SK-N-SH (cell line): ENCODE results near the gene MSX1. TPM values are rescaled to one million over a fixed set of nuclear protein-coding genes. Genes with fewer than 3 reads are reported as not detected.
A peak's percentile ranks its signal among the peaks of the same experiment; 100 is the strongest.

Experiments
- CTCF ChIA-PET: fragments of 300-600, 350-600 bp; formaldehyde crosslinking; extraction: SDS; loops from one replicate; lab custom pipeline; 2021; lab: Yijun Ruan, JAX
- POLR2A ChIA-PET: fragments of 350-600 bp; sonication (Branson Sonifier 250); formaldehyde crosslinking; extraction: SDS; loops from one replicate; lab custom pipeline; 2020; ENCODE audit warnings: antibody characterized with exemption, inconsistent platforms; lab: Yijun Ruan, JAX
- DNase-seq: peaks from one replicate; pipeline ENCODE4 v3.0.0; 2012
- H2AFZ ChIP-seq: fragments of 200-600 bp; sonication (generic); 2 replicates; pipeline ENCODE4 v1.8.1; 2016; ENCODE audit warnings: antibody characterized with exemption, mild to moderate bottlenecking, low read depth
- H3F3A ChIP-seq: fragments of 200-600 bp; sonication (generic); replicated peaks from 2 replicates; pipeline ENCODE3; 2016; ENCODE audit warnings: antibody characterized with exemption, mild to moderate bottlenecking; ENCODE audit not compliant: insufficient read depth
- H3K27ac ChIP-seq, 2 experiments: fragments of 200-500 bp in 1 of 2; fragments of 200-600 bp in 1 of 2; sonication (Bioruptor generic) in 1 of 2; sonication (generic), shearing (Covaris generic) in 1 of 2; 2 replicates each; pipeline versions ENCODE4 v1.5.1 to v1.6.1; 2014 to 2016; ENCODE audit warnings: low read depth in 2 of 2, inconsistent platforms in 1 of 2, low read length in 1 of 2, mild to moderate bottlenecking in 1 of 2, mixed read lengths in 1 of 2
- H3K27me3 ChIP-seq: fragments of 200-600 bp; sonication (generic), shearing (Covaris generic); 2 replicates; pipeline ENCODE4 v1.6.1; 2016; ENCODE audit warnings: mixed run types; ENCODE audit not compliant: insufficient read depth
- H3K36me3 ChIP-seq, 2 experiments: fragments of 200-500 bp in 1 of 2; fragments of 200-600 bp in 1 of 2; sonication (Bioruptor generic) in 1 of 2; sonication (generic) in 1 of 2; replicated peaks in 1 of 2; 2 replicates each; pipeline versions ENCODE3 to v1.5.1; 2014 to 2016; ENCODE audit warnings: low read length in 1 of 2, mild to moderate bottlenecking in 1 of 2; ENCODE audit not compliant: insufficient read depth in 2 of 2, control insufficient read depth in 1 of 2
- H3K4me1 ChIP-seq, 2 experiments: fragments of 200-500 bp in 1 of 2; fragments of 200-600 bp in 1 of 2; sonication (Bioruptor generic) in 1 of 2; sonication (generic), shearing (Covaris generic) in 1 of 2; 2 replicates each; pipeline versions ENCODE4 v1.5.1 to v1.6.1; 2014 to 2016; ENCODE audit warnings: low read depth in 1 of 2, low read length in 1 of 2, mixed run types in 1 of 2; ENCODE audit not compliant: insufficient read depth in 2 of 2, control insufficient read depth in 1 of 2
- H3K4me2 ChIP-seq: fragments of 200-600 bp; sonication (generic), shearing (Covaris generic); 2 replicates; pipeline ENCODE4 v1.6.1; 2017; ENCODE audit warnings: mixed run types
- H3K4me3 ChIP-seq, 2 experiments: fragments of 200-500 bp in 1 of 2; fragments of 200-600 bp in 1 of 2; sonication (Bioruptor generic) in 1 of 2; sonication (generic), shearing (Covaris generic) in 1 of 2; 2 replicates each; pipeline versions ENCODE4 v1.5.1 to v1.8.1; 2014 to 2016; ENCODE audit warnings: low read depth in 2 of 2, inconsistent platforms in 1 of 2, low read length in 1 of 2, mild to moderate bottlenecking in 1 of 2, mixed read lengths in 1 of 2, moderate library complexity in 1 of 2
- H3K79me2 ChIP-seq: fragments of 200-600 bp; sonication (generic); 2 replicates; pipeline ENCODE4 v1.8.1; 2017; ENCODE audit warnings: mild to moderate bottlenecking; ENCODE audit not compliant: insufficient read depth
- H3K9ac ChIP-seq: fragments of 200-600 bp; sonication (generic); 2 replicates; pipeline ENCODE4 v1.6.1; 2017; ENCODE audit warnings: mixed run types
- H3K9me2 ChIP-seq: fragments of 200-600 bp; sonication (generic); 2 replicates; pipeline ENCODE4 v1.6.1; 2017; ENCODE audit warnings: mixed run types
- H3K9me3 ChIP-seq: fragments of 200-600 bp; sonication (generic); 2 replicates; pipeline ENCODE4 v1.6.1; 2017; ENCODE audit warnings: mixed run types, mild to moderate bottlenecking, moderate library complexity
- H4K20me1 ChIP-seq: fragments of 200-600 bp; sonication (generic); 2 replicates; pipeline ENCODE4 v1.6.1; 2017; ENCODE audit warnings: mild to moderate bottlenecking, mixed run types; ENCODE audit not compliant: insufficient read depth
- EP300 ChIP-seq, 2 experiments: IDR thresholded peaks; 2 replicates each; pipeline versions ENCODE4 v1.4.0 to v1.6.1; 2012; ENCODE audit warnings: borderline replicate concordance in 1 of 2, low read depth in 1 of 2, low read length in 1 of 2
- EZH2phosphoT487 ChIP-seq: fragments of 200-600 bp; sonication (generic); IDR thresholded peaks from 2 replicates; pipeline ENCODE4 v1.6.1; 2017; ENCODE audit warnings: low read depth, mixed run types, mild to moderate bottlenecking, antibody characterized with exemption, moderate library complexity, borderline replicate concordance
- GABPA ChIP-seq: IDR thresholded peaks from 2 replicates; pipeline ENCODE4 v1.4.0; 2012; ENCODE audit warnings: low read depth, mild to moderate bottlenecking
- JUND ChIP-seq: IDR thresholded peaks from 2 replicates; pipeline ENCODE4 v1.4.0; 2012
- RCOR1 ChIP-seq: fragments of 150-350 bp; IDR thresholded peaks from 2 replicates; pipeline ENCODE4 v1.6.1; 2017; ENCODE audit warnings: antibody characterized with exemption, low read length
- RXRA ChIP-seq: IDR thresholded peaks from 2 replicates; pipeline ENCODE4 v1.4.0; 2012; ENCODE audit warnings: low read depth, mild to moderate bottlenecking, borderline replicate concordance
- WGBS: methylation state at CpG from one replicate; pipeline ENCODE4 v1.1.6; 2017; ENCODE audit warnings: low lambda C conversion rate; 5-methylcytosine and 5-hydroxymethylcytosine counted together
- polyA plus RNA-seq, 3 experiments: library from polyadenylated mRNA; depleted of rRNA; stranded (reverse); fragments of >200 nt; gene quantifications; 2 replicates each; pipeline ENCODE4 v1.2.3, GENCODE V29; 2012
- TF ChIP-seq, protein P1 (sequence below): IDR thresholded peaks from 2 replicates; pipeline ENCODE4 v1.6.1; 2012; ENCODE audit warnings: mild to moderate bottlenecking, low read depth, low read length, moderate library complexity
- TF ChIP-seq, protein P2 (sequence below): IDR thresholded peaks from 2 replicates; pipeline ENCODE4 v1.4.0; 2012; ENCODE audit warnings: low read depth, borderline replicate concordance

The MSX1 gene
- polyA plus RNA-seq, 1 of the 3 experiments (the other 2 are of a cell fraction): 2.1 TPM

DNA sequence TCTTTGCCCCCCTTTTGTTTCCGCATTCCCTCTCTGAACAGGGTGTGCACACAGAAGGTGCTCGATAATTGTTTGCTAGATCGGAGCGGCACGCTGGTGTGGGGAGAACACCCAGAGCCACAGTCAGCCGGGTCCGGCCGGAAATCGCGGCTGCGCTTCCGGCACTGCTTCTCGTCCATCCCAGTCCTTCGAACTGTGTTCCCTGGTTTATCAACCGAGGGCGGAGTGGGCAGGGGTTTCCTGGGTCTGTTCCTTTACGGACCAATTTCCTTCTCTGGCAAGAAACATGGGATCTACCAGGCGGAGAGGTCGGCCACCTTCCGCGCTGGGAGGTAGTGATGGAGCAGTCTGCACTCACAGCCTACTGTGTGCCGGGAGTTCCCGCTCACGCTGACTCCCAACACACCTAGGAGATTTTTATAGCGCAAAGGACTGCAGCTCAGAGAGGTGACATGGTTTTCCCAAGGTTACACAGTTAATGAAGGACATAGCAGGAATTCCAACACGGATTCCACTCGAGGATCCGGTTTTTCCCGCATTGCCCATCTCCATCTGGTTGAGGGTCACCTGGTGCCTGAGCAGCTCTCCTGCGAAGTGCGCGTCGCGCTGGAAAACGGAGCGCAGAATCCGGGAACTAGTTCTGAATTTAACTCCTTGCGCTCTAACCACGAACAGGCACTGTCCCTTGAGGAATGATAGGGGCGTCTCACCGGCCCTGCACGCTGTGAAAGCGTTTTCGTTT lies 6.8 kb downstream of the MSX1 start:
- Histone ChIP-seq H3K4me2 (peak overlapping the region; percentile 69), H3K4me3 (peak overlapping the region; percentile 19 to 52)
- 14% methylated on average over 33 of the region's 44 CpGs for WGBS

DNA sequence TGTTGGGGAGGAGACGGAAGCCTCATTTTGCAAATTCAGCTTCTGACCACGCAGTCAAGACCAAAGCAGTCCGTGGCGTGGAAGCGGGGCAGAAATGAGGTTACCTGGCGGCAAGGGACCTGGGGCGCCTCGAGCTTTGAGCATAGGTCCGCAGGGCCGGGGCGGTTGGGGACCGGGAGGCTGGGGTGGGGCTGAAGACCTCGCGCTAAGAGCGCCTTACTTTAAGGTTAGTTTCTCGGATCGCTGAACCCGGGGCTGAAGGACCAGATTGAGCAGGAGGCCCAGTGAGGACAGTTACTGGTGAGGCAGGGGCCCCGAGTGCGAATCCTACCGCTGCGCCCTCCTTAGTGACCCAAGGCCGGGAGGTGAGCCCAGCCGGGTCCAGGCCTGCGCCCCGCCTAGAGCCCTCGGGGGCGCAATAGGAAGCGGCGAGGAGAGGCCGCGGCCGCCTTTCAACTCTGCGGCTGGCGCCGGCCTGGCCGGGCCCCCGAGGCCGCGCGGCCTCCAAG lies 7.5 kb downstream of the MSX1 start:
- H3K27ac ChIP-seq: no peak overlapping the region
- H3K27me3 ChIP-seq: peaks cover 95% of the 10 kb centered on the region
- peak; percentile 51 for DNase-seq
- WGBS: 46% methylated on average over 5 of the region's 41 CpGs
- H3K4me1 ChIP-seq: peaks cover 0 to 3% of the 10 kb centered on the region in 2 experiments; a peak in 1 of 4 replicates
- H3K36me3 ChIP-seq: no peaks in the 10 kb centered on the region
- H3K4me3 ChIP-seq: peak overlapping the region in 1 of 2 experiments; percentile 12; a peak in 1 of 4 replicates
- peak overlapping the region; percentile 69 for H3K4me2 ChIP-seq
- peaks cover 13% of the 10 kb centered on the region; the same call in 1 of the 2 replicates for H4K20me1 ChIP-seq
- ChIA-PET POLR2A (no interaction called here), CTCF (interaction anchor here (0.6 to 2.7 kb wide), 8 partner anchors 8 to 379 kb away, joined by 3 to 9 read pairs (median 3); no protein-coding TSS in a partner anchor)
- H2AFZ ChIP-seq: no peak overlapping the region
- no peaks in the 10 kb centered on the region for H3K79me2 ChIP-seq
- no peaks in the 10 kb centered on the region for H3K9me3 ChIP-seq
- TF ChIP-seq, protein P1, sequence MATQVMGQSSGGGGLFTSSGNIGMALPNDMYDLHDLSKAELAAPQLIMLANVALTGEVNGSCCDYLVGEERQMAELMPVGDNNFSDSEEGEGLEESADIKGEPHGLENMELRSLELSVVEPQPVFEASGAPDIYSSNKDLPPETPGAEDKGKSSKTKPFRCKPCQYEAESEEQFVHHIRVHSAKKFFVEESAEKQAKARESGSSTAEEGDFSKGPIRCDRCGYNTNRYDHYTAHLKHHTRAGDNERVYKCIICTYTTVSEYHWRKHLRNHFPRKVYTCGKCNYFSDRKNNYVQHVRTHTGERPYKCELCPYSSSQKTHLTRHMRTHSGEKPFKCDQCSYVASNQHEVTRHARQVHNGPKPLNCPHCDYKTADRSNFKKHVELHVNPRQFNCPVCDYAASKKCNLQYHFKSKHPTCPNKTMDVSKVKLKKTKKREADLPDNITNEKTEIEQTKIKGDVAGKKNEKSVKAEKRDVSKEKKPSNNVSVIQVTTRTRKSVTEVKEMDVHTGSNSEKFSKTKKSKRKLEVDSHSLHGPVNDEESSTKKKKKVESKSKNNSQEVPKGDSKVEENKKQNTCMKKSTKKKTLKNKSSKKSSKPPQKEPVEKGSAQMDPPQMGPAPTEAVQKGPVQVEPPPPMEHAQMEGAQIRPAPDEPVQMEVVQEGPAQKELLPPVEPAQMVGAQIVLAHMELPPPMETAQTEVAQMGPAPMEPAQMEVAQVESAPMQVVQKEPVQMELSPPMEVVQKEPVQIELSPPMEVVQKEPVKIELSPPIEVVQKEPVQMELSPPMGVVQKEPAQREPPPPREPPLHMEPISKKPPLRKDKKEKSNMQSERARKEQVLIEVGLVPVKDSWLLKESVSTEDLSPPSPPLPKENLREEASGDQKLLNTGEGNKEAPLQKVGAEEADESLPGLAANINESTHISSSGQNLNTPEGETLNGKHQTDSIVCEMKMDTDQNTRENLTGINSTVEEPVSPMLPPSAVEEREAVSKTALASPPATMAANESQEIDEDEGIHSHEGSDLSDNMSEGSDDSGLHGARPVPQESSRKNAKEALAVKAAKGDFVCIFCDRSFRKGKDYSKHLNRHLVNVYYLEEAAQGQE: no peak
- TF ChIP-seq EZH2phosphoT487: 0 out of 2 replicates have a peak, but pooled peaks have one; percentile 51
- no peaks in the 10 kb centered on the region for H3F3A ChIP-seq
- no peak overlapping the region for H3K9ac ChIP-seq
- H3K9me2 ChIP-seq: no peaks in the 10 kb centered on the region

More for the DNA sequence above, 6.8 kb downstream of the MSX1 start:
- H3F3A ChIP-seq: no peaks in the 10 kb centered on the region
- no peak overlapping the region for H3K9ac ChIP-seq
- H3K27ac ChIP-seq: no peak overlapping the region
- no peaks in the 10 kb centered on the region for H3K9me3 ChIP-seq
- peaks cover 95% of the 10 kb centered on the region for H3K27me3 ChIP-seq
- H3K9me2 ChIP-seq: no peaks in the 10 kb centered on the region
- TF ChIP-seq RXRA (no peak), JUND (no peak), EP300 (IDR thresholded peaks at IDR 0.05; ENCODE audit: borderline replicate concordance in 1 of 2, low read depth in 1 of 2, low read length in 1 of 2) (no peak), GABPA (peak; percentile 64), RCOR1 (no peak), EZH2phosphoT487 (no peak)
- TF ChIP-seq, protein P2, sequence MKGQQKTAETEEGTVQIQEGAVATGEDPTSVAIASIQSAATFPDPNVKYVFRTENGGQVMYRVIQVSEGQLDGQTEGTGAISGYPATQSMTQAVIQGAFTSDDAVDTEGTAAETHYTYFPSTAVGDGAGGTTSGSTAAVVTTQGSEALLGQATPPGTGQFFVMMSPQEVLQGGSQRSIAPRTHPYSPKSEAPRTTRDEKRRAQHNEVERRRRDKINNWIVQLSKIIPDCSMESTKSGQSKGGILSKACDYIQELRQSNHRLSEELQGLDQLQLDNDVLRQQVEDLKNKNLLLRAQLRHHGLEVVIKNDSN: no peak
- no peaks in the 10 kb centered on the region for H3K79me2 ChIP-seq
- H3K36me3 ChIP-seq: no peaks in the 10 kb centered on the region
- ChIA-PET POLR2A (no interaction called here), CTCF (interaction anchor here (0.6 to 2.7 kb wide), 8 partner anchors 9 to 378 kb away, joined by 3 to 9 read pairs (median 3); no protein-coding TSS in a partner anchor)
- peaks cover 0 to 3% of the 10 kb centered on the region in 2 experiments; a peak in 1 of 4 replicates for H3K4me1 ChIP-seq
- H2AFZ ChIP-seq: peak overlapping the region; percentile 71
- H4K20me1 ChIP-seq: peaks cover 15% of the 10 kb centered on the region; the same call in 1 of the 2 replicates
- DNase-seq: peak; percentile 79
